CD4-positive, alpha-beta T cell (primary cell): Measurements from ENCODE around the gene OAS3. TPM values are rescaled to one million over a fixed set of nuclear protein-coding genes. Genes with fewer than 3 reads are reported as not detected.

Source experiments
- ATAC-seq: fragments of 200-7000 bp; cut with Tn5 transposase; one replicate; pipeline ENCODE4 v1.10.0; 2022; ENCODE audit warnings: mild to moderate bottlenecking; ENCODE audit not compliant: poor library complexity
- CTCF ChIA-PET: fragments of 350-600 bp; sonication (Branson Sonifier 250); formaldehyde crosslinking; loops from one replicate; lab custom pipeline; 2021; ENCODE audit warnings: antibody characterized with exemption, inconsistent platforms; lab: Charles Lee
- POLR2A ChIA-PET: fragments of 350-600 bp; sonication (Branson Sonifier 250); formaldehyde crosslinking; loops from one replicate; lab custom pipeline; 2021; ENCODE audit warnings: antibody characterized with exemption, inconsistent platforms; lab: Charles Lee
- DNase-seq, 14 experiments: peaks; one replicate each; pipeline ENCODE4 v3.0.0-alpha.2; 2013 to 2020; ENCODE audit warnings: mixed read lengths in 2 of 14
- H3K27ac ChIP-seq, 2 donors: one replicate each; pipeline versions ENCODE4 v1.5.1 to v1.7.0; 2013; ENCODE audit warnings: low read length in 2 of 2, low read depth in 1 of 2, mild to moderate bottlenecking in 1 of 2
- H3K27me3 ChIP-seq, 2 experiments: 1 replicate in 1 of 2; 2 replicates in 1 of 2; pipeline versions ENCODE4 v1.6.1 to v1.7.0; 2013; ENCODE audit warnings: low read length in 2 of 2, control low read depth in 1 of 2, mild to moderate bottlenecking in 1 of 2, moderate library complexity in 1 of 2; ENCODE audit not compliant: insufficient read depth in 2 of 2, control insufficient read depth in 1 of 2
- H3K36me3 ChIP-seq: one replicate; pipeline ENCODE4 v1.6.1; 2013; ENCODE audit warnings: low read length, control low read depth; ENCODE audit not compliant: insufficient read depth
- H3K4me1 ChIP-seq: one replicate; pipeline ENCODE4 v1.6.1; 2013; ENCODE audit warnings: low read length, control low read depth; ENCODE audit not compliant: insufficient read depth
- H3K4me3 ChIP-seq: one replicate; pipeline ENCODE4 v1.5.1; 2013; ENCODE audit warnings: mild to moderate bottlenecking, low read length, moderate library complexity
- H3K9me3 ChIP-seq, 2 experiments: 1 replicate in 1 of 2; 2 replicates in 1 of 2; pipeline versions ENCODE4 v1.6.1 to v1.7.0; 2013; ENCODE audit warnings: low read length in 2 of 2, mild to moderate bottlenecking in 2 of 2, control low read depth in 1 of 2, moderate library complexity in 1 of 2; ENCODE audit not compliant: control insufficient read depth in 1 of 2, insufficient read depth in 1 of 2
- H3K27ac Mint-ChIP-seq: one replicate; pipeline ENCODE4 v1.8.0; 2020; ENCODE audit warnings: mixed read lengths
- H3K27me3 Mint-ChIP-seq: one replicate; pipeline ENCODE4 v1.8.0; 2021; ENCODE audit warnings: mixed read lengths
- H3K36me3 Mint-ChIP-seq: one replicate; pipeline ENCODE4 v1.8.0; 2021; ENCODE audit warnings: low read depth, mixed read lengths
- H3K4me1 Mint-ChIP-seq: one replicate; pipeline ENCODE4 v1.8.0; 2021; ENCODE audit warnings: low read depth, mixed read lengths
- H3K4me3 Mint-ChIP-seq: one replicate; pipeline ENCODE4 v1.8.0; 2020; ENCODE audit warnings: mild to moderate bottlenecking, mixed read lengths
- H3K9me3 Mint-ChIP-seq: one replicate; pipeline ENCODE4 v1.8.0; 2020; ENCODE audit warnings: mixed read lengths
- CTCF ChIP-seq: fragments of 200-600 bp; IDR thresholded peaks from one replicate; pipeline ENCODE4 v1.8.0; 2022; ENCODE audit warnings: antibody characterized with exemption, mild to moderate bottlenecking
- intact Hi-C, 2 experiments: fragments of 100-400 bp; cut with DNase I in 1 of 2; cut with micrococcal nuclease in 1 of 2; formaldehyde crosslinking; loops; one replicate each; pipeline versions ENCODE4 v1.15.1 to v1.9.0; 2023 to 2025; cut with DNase I, micrococcal nuclease
- total RNA-seq, 174 experiments: library from RNA in 2 of 174; stranded (reverse) in 2 of 174; gene quantifications; one replicate each; pipeline ENCODE4 v1.2.3 and lab custom pipeline; 2021 to 2026

Gene OAS3
- total RNA-seq, 2 experiments from 2014 or later, result 13.9 to 14.5 TPM

GRCh38 chr12:112892856-112893255 lies 45.4 kb upstream of the OAS3 start:
- Histone ChIP-seq H3K9me3 (no peaks in the 10 kb centered on the region), H3K27ac (no peak overlapping the region), H3K36me3 (no peaks in the 10 kb centered on the region), H3K27me3 (peaks cover 0 to 3% of the 10 kb centered on the region in 2 experiments), H3K4me1 (no peaks in the 10 kb centered on the region), H3K4me3 (no peak overlapping the region)
- ATAC-seq, result no peak
- no peak for TF ChIP-seq CTCF
- Mint-ChIP-seq H3K9me3 (no peaks in the 10 kb centered on the region), H3K27me3 (peaks cover 16% of the 10 kb centered on the region), H3K27ac (no peak overlapping the region), H3K36me3 (no peaks in the 10 kb centered on the region), H3K4me1 (no peaks in the 10 kb centered on the region), H3K4me3 (no peak overlapping the region)
- DNase-seq, result no peak
- intact Hi-C loops, result no loop called here
- ChIA-PET POLR2A (no interaction called here), CTCF (no interaction called here)

GRCh38 chr12:112894128-112894527 lies 44.1 kb upstream of the OAS3 start:
- intact Hi-C loops, result no loop called here
- TF ChIP-seq CTCF, result no peak
- Mint-ChIP-seq H3K27me3 (peaks cover 16% of the 10 kb centered on the region), H3K4me3 (no peak overlapping the region), H3K9me3 (no peaks in the 10 kb centered on the region), H3K4me1 (no peaks in the 10 kb centered on the region), H3K36me3 (no peaks in the 10 kb centered on the region), H3K27ac (no peak overlapping the region)
- Histone ChIP-seq H3K27me3 (peaks cover 0 to 2% of the 10 kb centered on the region in 2 experiments), H3K4me1 (no peaks in the 10 kb centered on the region), H3K4me3 (no peak overlapping the region), H3K9me3 (no peaks in the 10 kb centered on the region), H3K36me3 (no peaks in the 10 kb centered on the region), H3K27ac (no peak overlapping the region)
- ChIA-PET CTCF (no interaction called here), POLR2A (no interaction called here)
- ATAC-seq (no peak), DNase-seq (no peak)

- H3K27ac ChIP-seq, result no peak overlapping the region
- no peaks in the 10 kb centered on the region for H3K9me3 Mint-ChIP-seq
- ATAC-seq (no peak), DNase-seq (no peak)
- H3K27me3 Mint-ChIP-seq, result peaks cover 6% of the 10 kb centered on the region
- ChIA-PET POLR2A (interaction anchor here (1.5 kb wide), 1 partner anchor 32 kb away, joined by 3 read pairs; no protein-coding TSS in a partner anchor), CTCF (no interaction called here)
- H3K4me3 Mint-ChIP-seq, result no peak overlapping the region
- peaks cover 16% of the 10 kb centered on the region for H3K4me1 ChIP-seq
- TF ChIP-seq CTCF, result no peak
- no peak overlapping the region for H3K4me3 ChIP-seq
- no peak overlapping the region for H3K27ac Mint-ChIP-seq
- H3K4me1 Mint-ChIP-seq, result peaks cover 25% of the 10 kb centered on the region
- no peaks in the 10 kb centered on the region for H3K36me3 ChIP-seq
- intact Hi-C loops, result no loop called here
- H3K9me3 ChIP-seq, result no peaks in the 10 kb centered on the region
- H3K27me3 ChIP-seq, result peaks cover 0 to 2% of the 10 kb centered on the region in 2 experiments
- H3K36me3 Mint-ChIP-seq, result no peaks in the 10 kb centered on the region
Observed at GRCh38 chr12:112898380-112898779, 39.9 kb upstream of the OAS3 start.
